ENCODE results near the gene AK6.
"Not testable (repeated sequence)": the region's sequence is repeated elsewhere in the genome, so short reads cannot be mapped to it uniquely, and the experiment has no call there.

The AK6 gene

DNA sequence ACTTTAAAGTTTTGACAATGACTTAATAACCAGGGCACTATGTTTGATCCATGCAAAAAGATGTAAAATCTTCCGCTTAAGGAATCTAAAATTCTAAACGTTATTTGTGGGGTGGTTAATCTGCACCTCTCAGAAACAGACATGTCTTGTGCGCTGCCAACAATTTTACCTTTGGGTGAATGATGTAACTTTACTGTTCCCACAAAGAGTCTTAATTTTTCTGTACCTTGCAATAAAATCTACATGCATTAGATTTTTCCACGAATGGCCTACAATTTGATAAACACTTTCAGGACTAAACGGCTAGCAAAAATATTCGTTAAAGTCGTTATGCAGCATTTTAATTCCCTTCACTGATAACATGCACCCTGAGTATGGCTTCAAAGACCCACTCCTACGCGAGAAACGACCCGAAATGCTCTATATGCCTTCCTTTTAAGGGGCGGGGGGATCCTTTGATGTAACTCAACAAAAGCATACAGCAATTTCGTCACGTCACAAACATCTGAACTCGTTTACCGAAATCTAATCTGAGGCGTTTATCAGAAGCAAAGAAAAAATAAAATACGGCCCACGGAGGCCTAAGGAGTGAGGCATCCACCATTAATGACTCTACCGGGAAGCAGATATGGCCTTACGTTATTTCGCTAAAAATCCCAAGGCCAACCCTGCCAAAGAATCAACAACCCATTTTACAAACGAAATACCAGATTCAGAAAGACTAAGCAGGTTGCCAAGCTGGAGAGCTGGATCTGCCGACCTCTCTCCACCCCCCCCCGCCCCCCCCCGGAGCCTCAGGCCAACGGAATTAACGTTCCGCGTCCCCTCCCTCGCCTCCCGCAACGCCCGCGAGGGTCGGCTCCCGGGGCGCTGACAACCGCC lies 621 bp downstream of the AK6 start:
- DNase-seq (ENCODE audit: low read depth in 1 of 2, low spot score in 1 of 2) = no peak
- TF ChIP-seq JUND (IDR thresholded peaks at IDR 0.05; ENCODE audit: low read depth) = no peak
- in situ Hi-C loops (cut with HindIII; ENCODE audit: low pct_unique_long_range_greater_than_20kb, low sequenced_read_pairs) = no loop called here

DNA sequence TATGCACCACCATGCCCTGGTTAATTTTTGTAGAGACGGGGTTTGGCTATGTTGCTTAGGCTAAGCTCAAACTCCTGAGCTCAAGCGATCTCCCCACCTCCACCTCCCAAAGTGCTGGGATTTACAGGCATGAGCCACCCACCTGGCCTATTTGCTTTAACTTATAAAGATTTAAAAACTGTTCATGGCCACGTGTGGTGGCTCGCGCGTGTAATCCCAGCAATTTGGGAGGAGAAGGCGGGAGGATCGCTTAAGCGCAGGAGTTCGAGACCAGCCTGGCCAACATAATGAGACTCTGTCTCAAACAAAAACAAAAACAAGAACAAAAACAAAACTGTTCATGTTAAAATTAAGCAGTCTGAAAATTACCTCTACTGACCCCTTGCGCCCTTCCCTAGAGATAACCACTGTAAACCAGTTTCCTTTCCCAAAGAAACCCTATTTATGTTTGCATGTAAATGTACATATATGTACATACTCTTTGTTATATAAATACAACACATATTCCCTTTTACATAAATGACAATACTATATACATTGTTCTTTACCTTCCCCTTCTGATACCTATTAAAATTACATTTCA lies 1.5 kb downstream of the AK6 start:
- in situ Hi-C loops (cut with HindIII; ENCODE audit: low pct_unique_long_range_greater_than_20kb, low sequenced_read_pairs) = no loop called here
- DNase-seq (ENCODE audit: low read depth in 1 of 2, low spot score in 1 of 2) = no peak
- no peak for TF ChIP-seq JUND (IDR thresholded peaks at IDR 0.05; ENCODE audit: low read depth)

DNA sequence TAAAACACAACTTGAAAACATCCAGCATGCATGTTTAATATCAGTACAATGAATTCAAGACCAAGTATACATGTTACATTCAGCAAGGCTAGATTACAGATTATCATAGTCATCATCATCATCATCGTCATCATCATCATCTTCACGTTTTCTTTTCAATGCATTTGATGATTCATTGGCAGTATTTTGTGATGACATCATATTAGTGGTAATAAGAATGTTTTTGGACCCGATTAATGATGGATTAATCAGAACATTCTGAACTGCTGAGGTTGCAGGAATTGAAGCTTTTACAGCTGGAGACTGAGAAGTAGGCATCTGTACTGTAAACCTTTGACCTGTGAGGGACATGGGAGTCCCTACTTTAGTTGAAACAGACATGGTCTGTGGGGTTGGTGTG lies 4.5 kb downstream of the AK6 start:
- DNase-seq (ENCODE audit: low read depth in 1 of 2, low spot score in 1 of 2) = no peak
- TF ChIP-seq JUND (IDR thresholded peaks at IDR 0.05; ENCODE audit: low read depth) = no peak
- in situ Hi-C loops (cut with HindIII; ENCODE audit: low pct_unique_long_range_greater_than_20kb, low sequenced_read_pairs) = no loop called here

DNA sequence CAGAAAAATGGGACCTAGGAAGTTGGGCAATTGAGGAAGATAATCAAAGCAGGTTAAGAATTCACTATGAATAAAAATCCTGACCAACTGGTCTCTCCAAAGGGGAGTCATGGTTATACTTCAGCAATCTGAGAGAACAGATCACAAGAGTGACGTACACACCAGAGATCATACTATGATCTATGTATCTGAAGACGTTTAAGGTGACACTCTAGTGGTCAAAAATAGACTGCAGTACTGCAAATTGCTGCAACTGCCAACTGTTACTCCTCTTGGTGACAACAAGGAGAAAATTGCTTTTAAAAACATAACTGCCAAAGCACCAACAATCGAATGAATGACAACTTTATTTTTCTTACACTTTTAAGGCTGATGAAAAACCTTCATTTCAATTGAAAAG lies 4.9 kb downstream of the AK6 start:
- no peak for TF ChIP-seq JUND (IDR thresholded peaks at IDR 0.05; ENCODE audit: low read depth)
- peak; percentile 15 to 64 for DNase-seq (ENCODE audit: low read depth in 1 of 2, low spot score in 1 of 2)
- in situ Hi-C loops (cut with HindIII; ENCODE audit: low pct_unique_long_range_greater_than_20kb, low sequenced_read_pairs) = no loop called here

DNA sequence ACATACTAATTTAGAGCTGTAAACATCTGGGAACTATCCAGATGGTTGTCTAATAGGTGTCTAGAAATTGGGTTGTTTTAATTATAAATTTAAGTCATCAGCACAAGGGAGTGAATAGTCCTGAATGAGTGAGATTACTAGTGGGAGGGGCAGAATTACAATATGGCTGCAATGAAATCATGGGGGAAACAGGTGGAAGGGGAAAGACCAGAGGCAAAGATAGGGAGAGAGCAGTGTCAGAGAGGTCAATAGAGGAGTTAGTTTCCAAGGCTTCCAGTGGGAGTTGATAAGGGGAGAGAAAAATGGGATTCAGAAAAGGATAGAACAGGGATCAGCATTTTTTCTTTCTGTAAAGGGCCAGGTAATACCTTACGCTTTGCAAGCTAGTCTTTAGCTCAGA lies 8.9 kb downstream of the AK6 start:
- in situ Hi-C loops (cut with HindIII; ENCODE audit: low pct_unique_long_range_greater_than_20kb, low sequenced_read_pairs) = no loop called here
- TF ChIP-seq JUND (IDR thresholded peaks at IDR 0.05; ENCODE audit: low read depth) = no peak

DNA sequence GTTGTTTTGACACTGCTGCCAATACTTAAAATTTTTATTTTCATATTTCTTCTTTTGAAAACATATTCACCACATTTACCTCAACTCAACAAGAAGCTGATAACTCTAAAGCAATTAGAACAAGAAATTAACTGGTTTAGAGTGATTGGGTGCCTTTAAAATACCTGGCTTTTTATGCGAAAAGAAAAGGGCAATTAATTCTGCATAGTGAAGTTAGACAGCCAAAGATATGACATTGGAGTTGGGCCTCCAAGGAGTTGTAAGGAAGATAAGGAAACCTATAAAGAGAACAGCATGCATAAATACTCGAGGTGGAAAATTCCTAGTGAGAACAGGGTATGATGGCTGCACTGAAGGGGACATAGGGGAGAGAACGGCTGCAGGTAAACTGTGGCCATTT lies 9.6 kb downstream of the AK6 start:
- no peak for DNase-seq (ENCODE audit: low read depth in 1 of 2, low spot score in 1 of 2)
- in situ Hi-C loops (cut with HindIII; ENCODE audit: low pct_unique_long_range_greater_than_20kb, low sequenced_read_pairs) = no loop called here
- TF ChIP-seq JUND (IDR thresholded peaks at IDR 0.05; ENCODE audit: low read depth) = no peak

More for the DNA sequence above, 8.9 kb downstream of the AK6 start:
- DNase-seq (ENCODE audit: low read depth in 1 of 2, low spot score in 1 of 2) = no peak

DNA sequence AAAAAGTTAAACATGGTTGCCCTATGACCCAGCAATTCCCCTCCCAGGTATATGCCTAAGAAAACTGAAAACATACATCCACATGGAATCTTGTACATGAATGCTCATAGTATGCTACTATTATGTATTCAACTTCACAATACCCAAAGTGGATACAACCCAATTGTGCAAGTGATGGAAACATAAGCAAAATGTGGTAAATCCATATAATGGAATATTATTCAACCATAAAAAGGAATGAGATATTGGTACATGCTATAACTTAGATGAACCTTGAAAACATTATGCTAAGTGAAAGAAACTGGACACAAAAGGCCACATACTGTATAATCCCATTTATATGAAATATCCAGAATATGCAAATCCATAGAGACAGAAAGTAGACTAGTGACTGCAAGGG lies 18.7 kb downstream of the AK6 start:
- no peak for DNase-seq (ENCODE audit: low read depth in 1 of 2, low spot score in 1 of 2)
- in situ Hi-C loops (cut with HindIII; ENCODE audit: low pct_unique_long_range_greater_than_20kb, low sequenced_read_pairs) = no loop called here
- TF ChIP-seq JUND (IDR thresholded peaks at IDR 0.05; ENCODE audit: low read depth) = no peak

DNA sequence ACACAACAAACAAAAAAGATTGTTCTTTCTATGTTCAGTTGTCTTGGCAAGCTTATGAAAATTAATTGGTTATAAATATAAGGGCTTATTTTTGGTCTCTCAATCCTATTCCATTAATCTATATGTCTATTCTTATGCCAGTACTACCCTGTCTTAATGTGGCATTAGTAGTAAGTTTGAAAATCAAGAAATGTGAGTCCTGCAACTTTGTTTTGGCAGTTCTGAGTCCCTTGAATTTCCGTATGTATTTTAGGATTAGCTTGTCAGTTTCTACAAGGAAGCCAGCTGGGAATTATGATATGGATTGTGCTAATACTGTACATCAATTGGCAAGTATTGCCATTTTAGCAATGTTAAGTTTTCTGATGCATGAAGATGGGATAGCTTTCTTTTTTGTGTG lies 26.2 kb downstream of the AK6 start:
- in situ Hi-C loops (cut with HindIII; ENCODE audit: low pct_unique_long_range_greater_than_20kb, low sequenced_read_pairs) = no loop called here
- DNase-seq (ENCODE audit: low read depth in 1 of 2, low spot score in 1 of 2) = peak in 1 of 2 experiments; percentile 36
- no peak for TF ChIP-seq JUND (IDR thresholded peaks at IDR 0.05; ENCODE audit: low read depth)

DNA sequence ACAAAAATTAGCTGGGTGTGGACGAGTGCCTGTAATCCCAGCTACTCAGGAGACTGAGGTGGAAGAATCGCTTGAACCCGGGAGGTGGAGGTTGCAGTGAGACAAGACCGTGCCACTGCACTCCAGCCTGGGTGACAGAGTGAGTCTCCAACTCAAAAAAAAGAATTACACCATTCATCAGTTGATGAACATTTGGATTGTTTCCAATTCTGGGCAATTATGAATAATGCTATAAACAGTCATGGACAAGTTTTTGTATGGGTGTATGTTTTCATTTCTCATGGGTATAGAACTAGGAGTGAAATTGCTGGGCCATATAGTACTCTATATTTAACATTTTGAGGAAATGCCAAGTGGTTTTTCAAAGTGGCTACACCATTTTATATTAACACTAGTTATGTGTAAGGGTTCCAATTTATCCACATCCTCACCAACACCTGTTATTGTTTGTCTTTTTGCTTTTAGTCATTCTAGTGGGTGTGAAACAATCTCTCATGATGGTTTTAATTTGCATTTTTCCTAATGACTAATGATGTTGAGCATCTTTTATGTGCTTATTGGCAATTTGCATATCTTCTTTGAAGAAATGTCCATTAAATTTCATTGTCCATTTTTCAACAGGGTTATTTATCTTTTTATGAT lies 27.7 kb downstream of the AK6 start:
- in situ Hi-C loops (cut with HindIII; ENCODE audit: low pct_unique_long_range_greater_than_20kb, low sequenced_read_pairs) = no loop called here
- DNase-seq (ENCODE audit: low read depth in 1 of 2, low spot score in 1 of 2) = no peak
- no peak for TF ChIP-seq JUND (IDR thresholded peaks at IDR 0.05; ENCODE audit: low read depth)

DNA sequence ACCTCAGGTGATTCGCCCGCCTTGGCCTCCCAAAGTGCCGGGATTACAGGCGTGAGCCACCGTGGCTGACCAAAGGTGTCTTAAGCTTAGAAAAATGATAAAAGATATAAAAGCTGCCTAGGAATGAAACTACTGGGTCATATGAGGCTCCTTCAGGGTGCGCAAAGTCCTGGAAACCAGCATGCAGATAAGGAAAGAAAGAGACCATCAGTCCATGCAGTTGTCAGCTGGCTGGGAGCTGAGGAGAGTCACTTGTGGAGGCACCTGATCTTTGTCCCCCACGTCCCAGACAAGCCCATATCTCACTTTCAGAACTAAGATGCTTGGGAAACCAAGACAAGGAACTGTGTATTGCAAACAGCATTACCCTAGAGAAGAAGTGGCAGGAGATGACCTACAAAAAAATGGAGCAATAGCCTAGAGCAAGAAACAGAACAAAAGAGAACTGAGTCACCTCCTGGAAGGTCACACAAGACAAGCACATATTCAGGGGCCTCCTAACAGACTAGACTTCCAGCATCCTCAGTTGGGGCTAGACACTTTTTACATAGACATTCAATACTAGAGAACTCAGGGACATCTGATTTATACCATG lies 33.9 kb downstream of the AK6 start:
- TF ChIP-seq JUND (IDR thresholded peaks at IDR 0.05; ENCODE audit: low read depth) = no peak
- in situ Hi-C loops (cut with HindIII; ENCODE audit: low pct_unique_long_range_greater_than_20kb, low sequenced_read_pairs) = no loop called here
- DNase-seq (ENCODE audit: low read depth in 1 of 2, low spot score in 1 of 2) = no peak

DNA sequence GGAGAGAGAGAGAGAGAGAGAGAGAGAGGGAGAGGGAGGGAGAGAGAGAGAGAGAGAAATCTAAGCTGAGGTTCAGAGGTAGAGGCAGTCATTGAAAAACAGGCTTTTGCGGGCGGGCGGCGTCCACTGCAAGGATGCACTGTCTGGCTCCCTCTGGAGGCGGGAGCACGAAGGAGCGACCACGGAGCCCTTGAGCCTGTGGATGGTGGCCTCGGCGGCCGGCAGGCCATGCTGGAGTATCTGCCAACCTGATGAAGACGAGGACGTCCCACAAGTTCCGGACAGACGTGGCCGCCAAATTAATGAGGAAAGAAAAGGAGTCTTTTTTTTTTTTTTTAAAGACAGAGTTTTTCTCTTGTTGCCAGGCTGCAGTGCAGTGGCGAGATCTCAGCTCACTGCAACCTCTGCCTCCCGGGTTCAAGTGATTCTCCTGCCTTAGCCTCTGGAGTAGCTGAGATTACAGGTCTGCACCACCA lies 34.5 kb downstream of the AK6 start:
- no peak for TF ChIP-seq JUND (IDR thresholded peaks at IDR 0.05; ENCODE audit: low read depth)
- DNase-seq (ENCODE audit: low read depth in 1 of 2, low spot score in 1 of 2) = peak; percentile 40 to 87
- in situ Hi-C loops (cut with HindIII; ENCODE audit: low pct_unique_long_range_greater_than_20kb, low sequenced_read_pairs) = no loop called here

DNA sequence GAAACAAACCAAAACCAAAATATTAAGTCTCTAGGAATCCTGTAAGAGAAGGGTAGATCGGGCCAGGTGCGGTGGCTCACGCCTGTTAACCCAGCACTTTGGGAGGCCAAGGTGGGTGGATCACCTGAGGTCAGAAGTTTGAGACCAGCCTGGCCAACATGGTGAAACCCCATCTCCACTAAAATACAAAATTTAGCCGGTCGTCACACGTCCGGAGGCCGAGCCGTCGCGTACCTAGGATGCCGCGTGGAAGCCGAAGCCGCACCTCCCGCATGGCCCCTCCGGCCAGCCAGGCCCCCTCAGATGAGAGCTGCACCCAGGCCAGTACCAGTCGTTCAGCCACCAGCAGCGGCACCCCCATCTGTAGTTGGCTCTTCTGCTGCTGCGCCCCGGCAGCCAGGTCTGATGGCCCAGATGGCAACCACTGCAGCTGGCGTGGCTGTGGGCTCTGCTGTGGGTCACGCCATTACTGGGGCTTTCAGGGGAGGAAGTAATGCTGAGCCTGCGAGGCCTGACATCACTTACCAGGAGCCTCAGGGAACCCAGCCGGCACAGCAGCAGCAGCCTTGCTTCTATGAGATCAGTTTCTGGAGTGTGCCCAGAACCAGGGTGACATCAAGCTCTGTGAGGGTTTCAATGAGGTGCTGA lies 35.5 kb downstream of the AK6 start:
- DNase-seq (ENCODE audit: low read depth in 1 of 2, low spot score in 1 of 2); in situ Hi-C loops (cut with HindIII; ENCODE audit: low pct_unique_long_range_greater_than_20kb, low sequenced_read_pairs): not testable (repeated sequence)

All from T47D (cell line).